Central memory CD8-positive, alpha-beta T cell (primary cell): ENCODE results near the gene DNMT3A.

ENCODE experiments used
- ATAC-seq: fragments of 150-1000 bp; cut with Tn5 transposase; replicated peaks from 2 replicates; pipeline ENCODE4 v1.10.0; 2022; ENCODE audit warnings: mild to moderate bottlenecking, moderate FRiP score, moderate number of reproducible peaks; ENCODE audit not compliant: poor library complexity, severe bottlenecking; ENCODE audit errors: extremely low read depth
- DNase-seq, 2 donors: peaks; one replicate each; pipeline ENCODE4 v3.0.0; 2021; ENCODE audit warnings: low spot score in 2 of 2
- H3K27ac Mint-ChIP-seq: one replicate; pipeline ENCODE4 v1.8.0; 2022; ENCODE audit warnings: low read depth, mild to moderate bottlenecking, moderate library complexity, mixed read lengths
- H3K27me3 Mint-ChIP-seq: one replicate; pipeline ENCODE4 v1.8.0; 2022; ENCODE audit warnings: mixed read lengths
- H3K36me3 Mint-ChIP-seq: one replicate; pipeline ENCODE4 v1.8.0; 2022; ENCODE audit warnings: mild to moderate bottlenecking, moderate library complexity, mixed read lengths; ENCODE audit not compliant: insufficient read depth
- H3K4me1 Mint-ChIP-seq: one replicate; pipeline ENCODE4 v1.8.0; 2022; ENCODE audit warnings: mixed read lengths
- H3K4me3 Mint-ChIP-seq: one replicate; pipeline ENCODE4 v1.8.0; 2022; ENCODE audit warnings: mild to moderate bottlenecking, moderate library complexity, mixed read lengths
- H3K9me3 Mint-ChIP-seq: one replicate; pipeline ENCODE4 v1.8.0; 2022; ENCODE audit warnings: mixed read lengths

DNMT3A gene

GRCh38 chr2:25349397-25349796 is 7.7 kb upstream of the DNMT3A start:
- DNase-seq (no peak), ATAC-seq (no peak)
- Mint-ChIP-seq H3K27me3 (peaks cover 19% of the 10 kb centered on the region), H3K4me1 (peaks cover 11% of the 10 kb centered on the region), H3K4me3 (no peak overlapping the region), H3K27ac (no peak overlapping the region), H3K36me3 (no peaks in the 10 kb centered on the region), H3K9me3 (no peaks in the 10 kb centered on the region)

- DNase-seq (no peak), ATAC-seq (no peak)
- Mint-ChIP-seq H3K9me3 (no peaks in the 10 kb centered on the region), H3K4me3 (no peak overlapping the region), H3K27me3 (peaks cover 9% of the 10 kb centered on the region), H3K27ac (no peak overlapping the region), H3K36me3 (peaks cover 3% of the 10 kb centered on the region), H3K4me1 (peaks cover 11% of the 10 kb centered on the region)
These were observed 6.1 kb upstream of the DNMT3A start for GRCh38 chr2:25347846-25348245.

GRCh38 chr2:25347205-25347815 is 5.6 kb upstream of the DNMT3A start:
- no peak overlapping the region for H3K27ac Mint-ChIP-seq
- peaks cover 4% of the 10 kb centered on the region for H3K27me3 Mint-ChIP-seq

GRCh38 chr2:25343187-25343825 is 1.6 kb upstream of the DNMT3A start:
- no peak for ATAC-seq
- Mint-ChIP-seq H3K27me3 (no peaks in the 10 kb centered on the region), H3K9me3 (no peaks in the 10 kb centered on the region), H3K4me1 (peaks cover 14% of the 10 kb centered on the region), H3K27ac (no peak overlapping the region), H3K36me3 (peaks cover 4% of the 10 kb centered on the region), H3K4me3 (peak overlapping the region; percentile 84)
- no peak for DNase-seq

More at GRCh38 chr2:25347205-25347815, 5.6 kb upstream of the DNMT3A start:
- ATAC-seq (no peak), DNase-seq (no peak)
- Mint-ChIP-seq H3K4me3 (no peak overlapping the region), H3K36me3 (peaks cover 4% of the 10 kb centered on the region), H3K4me1 (peaks cover 6% of the 10 kb centered on the region), H3K9me3 (no peaks in the 10 kb centered on the region)

- DNase-seq: peak; percentile 70 to 78
- Mint-ChIP-seq H3K9me3 (no peaks in the 10 kb centered on the region), H3K27me3 (no peaks in the 10 kb centered on the region), H3K4me3 (peak overlapping the region; percentile 84), H3K27ac (no peak overlapping the region), H3K36me3 (peaks cover 4% of the 10 kb centered on the region), H3K4me1 (peaks cover 18% of the 10 kb centered on the region)
- ATAC-seq: peak; percentile 86
These were observed 854 bp upstream of the DNMT3A start for GRCh38 chr2:25342372-25343186.

- H3K9me3 Mint-ChIP-seq: no peaks in the 10 kb centered on the region
- peak overlapping the region; percentile 84 for H3K4me3 Mint-ChIP-seq
- DNase-seq (no peak), ATAC-seq (no peak)
- H3K27me3 Mint-ChIP-seq: no peaks in the 10 kb centered on the region
- peaks cover 28% of the 10 kb centered on the region for H3K4me1 Mint-ChIP-seq
- H3K36me3 Mint-ChIP-seq: peaks cover 4% of the 10 kb centered on the region
- H3K27ac Mint-ChIP-seq: no peak overlapping the region
These were observed 556 bp downstream of the DNMT3A start for GRCh38 chr2:25341011-25341727.

- Mint-ChIP-seq H3K4me3 (peak overlapping the region; percentile 69), H3K4me1 (peaks cover 34% of the 10 kb centered on the region), H3K27ac (no peak overlapping the region), H3K9me3 (no peaks in the 10 kb centered on the region), H3K36me3 (peaks cover 4% of the 10 kb centered on the region), H3K27me3 (no peaks in the 10 kb centered on the region)
- DNase-seq (no peak), ATAC-seq (no peak)
These were observed 1.4 kb downstream of the DNMT3A start for GRCh38 chr2:25340181-25340921.

- H3K9me3 Mint-ChIP-seq: no peaks in the 10 kb centered on the region
- DNase-seq (no peak), ATAC-seq (no peak)
- H3K27ac Mint-ChIP-seq: peak overlapping the region; percentile 22
- H3K4me1 Mint-ChIP-seq: peaks cover 40% of the 10 kb centered on the region
- peak overlapping the region; percentile 69 for H3K4me3 Mint-ChIP-seq
- no peaks in the 10 kb centered on the region for H3K27me3 Mint-ChIP-seq
- peaks cover 4% of the 10 kb centered on the region for H3K36me3 Mint-ChIP-seq
These were observed 1.9 kb downstream of the DNMT3A start for GRCh38 chr2:25339791-25340180.

GRCh38 chr2:25339211-25339674 is 2.5 kb downstream of the DNMT3A start:
- Mint-ChIP-seq H3K4me1 (peaks cover 45% of the 10 kb centered on the region), H3K4me3 (peak overlapping the region; percentile 69), H3K27ac (peak overlapping the region; percentile 22), H3K9me3 (no peaks in the 10 kb centered on the region), H3K27me3 (no peaks in the 10 kb centered on the region), H3K36me3 (peaks cover 4% of the 10 kb centered on the region)
- ATAC-seq (no peak), DNase-seq (no peak)

- ATAC-seq (no peak), DNase-seq (no peak)
- H3K36me3 Mint-ChIP-seq: peaks cover 2% of the 10 kb centered on the region
- no peak overlapping the region for H3K4me3 Mint-ChIP-seq
- peaks cover 51% of the 10 kb centered on the region for H3K4me1 Mint-ChIP-seq
- no peaks in the 10 kb centered on the region for H3K27me3 Mint-ChIP-seq
- no peaks in the 10 kb centered on the region for H3K9me3 Mint-ChIP-seq
- H3K27ac Mint-ChIP-seq: peak overlapping the region; percentile 38
These were observed 3.3 kb downstream of the DNMT3A start for GRCh38 chr2:25338401-25338800.

- ATAC-seq: no peak
- Mint-ChIP-seq H3K36me3 (peaks cover 2% of the 10 kb centered on the region), H3K9me3 (no peaks in the 10 kb centered on the region), H3K27ac (peak overlapping the region; percentile 38), H3K27me3 (no peaks in the 10 kb centered on the region), H3K4me1 (peaks cover 55% of the 10 kb centered on the region), H3K4me3 (no peak overlapping the region)
- no peak for DNase-seq
These were observed 3.8 kb downstream of the DNMT3A start for GRCh38 chr2:25337891-25338290.

- H3K4me1 Mint-ChIP-seq: peaks cover 61% of the 10 kb centered on the region
- H3K9me3 Mint-ChIP-seq: no peaks in the 10 kb centered on the region
- no peak overlapping the region for H3K27ac Mint-ChIP-seq
- no peak for DNase-seq
- H3K4me3 Mint-ChIP-seq: no peak overlapping the region
- no peaks in the 10 kb centered on the region for H3K36me3 Mint-ChIP-seq
- ATAC-seq: no peak
- no peaks in the 10 kb centered on the region for H3K27me3 Mint-ChIP-seq
These were observed 4.4 kb downstream of the DNMT3A start for GRCh38 chr2:25337276-25337675.
